ENCODE data around the gene LLGL1.

The LLGL1 gene

GRCh38 chr17:18229771-18230170 lies 4.3 kb downstream of the LLGL1 start:
- DNase-seq (ENCODE audit: low read depth): no peak

- no peak for DNase-seq (ENCODE audit: low read depth)
These were observed 5.1 kb downstream of the LLGL1 start for GRCh38 chr17:18230288-18231141.

GRCh38 chr17:18231164-18231563 lies 5.7 kb downstream of the LLGL1 start:
- DNase-seq (ENCODE audit: low read depth): no peak

DNA sequence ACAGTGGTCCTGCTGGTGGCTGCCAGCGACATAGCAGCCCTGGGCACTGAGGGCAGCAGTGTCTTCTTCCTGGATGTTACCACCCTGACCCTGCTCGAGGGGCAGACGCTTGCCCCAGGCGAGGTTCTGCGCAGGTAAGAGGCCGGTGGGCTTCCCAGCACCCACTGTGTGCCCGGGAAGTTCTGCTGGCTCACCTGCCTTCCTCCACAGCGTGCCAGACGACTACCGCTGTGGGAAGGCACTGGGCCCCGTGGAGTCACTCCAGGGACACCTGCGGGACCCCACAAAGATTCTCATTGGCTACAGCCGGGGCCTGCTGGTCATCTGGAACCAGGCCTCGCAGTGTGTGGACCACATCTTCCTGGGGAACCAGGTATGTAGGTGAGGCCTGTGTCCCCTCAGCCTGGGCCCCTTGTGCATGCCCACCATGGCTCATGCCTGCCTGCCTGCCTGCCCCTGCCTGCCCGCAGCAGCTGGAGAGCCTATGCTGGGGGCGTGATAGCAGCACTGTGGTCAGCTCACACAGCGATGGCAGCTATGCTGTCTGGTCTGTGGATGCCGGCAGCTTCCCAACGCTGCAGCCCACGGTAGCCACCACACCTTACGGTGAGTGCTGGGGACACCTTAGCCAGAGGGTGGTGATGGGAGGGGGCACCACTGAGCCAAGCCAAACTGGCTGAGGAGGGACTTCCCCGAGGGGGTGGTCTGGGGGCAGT lies 8.5 kb downstream of the LLGL1 start:
- DNase-seq (ENCODE audit: low read depth): no peak

DNA sequence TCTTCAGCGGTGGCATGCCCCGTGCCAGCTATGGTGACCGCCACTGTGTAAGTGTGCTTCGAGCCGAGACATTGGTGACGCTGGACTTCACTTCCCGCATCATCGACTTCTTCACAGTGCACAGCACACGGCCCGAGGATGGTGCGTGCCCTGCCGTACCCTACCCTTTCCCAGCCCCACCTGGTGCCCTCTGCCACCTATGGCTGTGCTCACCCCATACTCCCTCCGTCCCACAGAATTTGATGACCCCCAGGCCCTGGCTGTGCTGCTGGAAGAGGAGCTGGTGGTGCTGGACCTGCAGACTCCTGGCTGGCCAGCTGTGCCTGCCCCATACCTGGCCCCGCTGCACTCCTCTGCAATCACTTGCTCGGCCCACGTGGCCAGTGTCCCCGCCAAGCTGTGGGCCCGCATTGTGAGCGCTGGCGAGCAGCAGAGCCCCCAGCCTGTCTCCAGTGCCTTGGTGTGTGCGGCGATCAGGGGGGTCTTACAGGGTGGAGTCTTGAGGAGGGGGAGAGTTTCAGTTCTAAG lies 9.5 kb downstream of the LLGL1 start:
- DNase-seq (ENCODE audit: low read depth): no peak

- DNase-seq (ENCODE audit: low read depth): no peak
These were observed 10.4 kb downstream of the LLGL1 start for GRCh38 chr17:18235743-18236256.

GRCh38 chr17:18236494-18236893 lies 11.1 kb downstream of the LLGL1 start:
- no peak for DNase-seq (ENCODE audit: low read depth)

- no peak for DNase-seq (ENCODE audit: low read depth)
These were observed 12.0 kb downstream of the LLGL1 start for GRCh38 chr17:18237461-18237860.

GRCh38 chr17:18238299-18238698 lies 12.9 kb downstream of the LLGL1 start:
- no peak for DNase-seq (ENCODE audit: low read depth)

DNA sequence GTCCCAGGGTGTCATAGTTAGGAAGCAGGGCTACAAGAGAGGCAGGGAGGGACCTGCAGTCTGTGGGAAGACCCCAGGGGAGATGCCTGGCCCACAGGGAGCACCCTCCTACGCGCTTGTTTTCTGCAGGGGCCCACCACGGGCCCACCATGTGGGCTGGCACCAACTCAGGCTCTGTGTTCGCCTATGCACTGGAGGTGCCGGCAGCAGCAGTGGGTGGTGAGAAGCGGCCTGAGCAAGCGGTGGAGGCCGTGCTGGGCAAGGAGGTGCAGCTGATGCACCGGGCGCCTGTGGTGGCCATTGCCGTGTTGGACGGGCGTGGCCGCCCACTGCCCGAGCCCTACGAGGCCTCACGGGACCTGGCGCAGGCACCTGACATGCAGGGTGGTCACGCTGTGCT lies 15.0 kb downstream of the LLGL1 start:
- no peak for DNase-seq (ENCODE audit: low read depth)

GRCh38 chr17:18241229-18241871 lies 15.9 kb downstream of the LLGL1 start:
- DNase-seq (ENCODE audit: low read depth): no peak

- no peak for DNase-seq (ENCODE audit: low read depth)
These were observed 19.8 kb downstream of the LLGL1 start for GRCh38 chr17:18245038-18245776.

- no peak for DNase-seq (ENCODE audit: low read depth)
These were observed 20.8 kb downstream of the LLGL1 start for GRCh38 chr17:18246109-18246725.

- DNase-seq (ENCODE audit: low read depth): no peak
These were observed 21.6 kb downstream of the LLGL1 start for GRCh38 chr17:18246880-18247612.

DNA sequence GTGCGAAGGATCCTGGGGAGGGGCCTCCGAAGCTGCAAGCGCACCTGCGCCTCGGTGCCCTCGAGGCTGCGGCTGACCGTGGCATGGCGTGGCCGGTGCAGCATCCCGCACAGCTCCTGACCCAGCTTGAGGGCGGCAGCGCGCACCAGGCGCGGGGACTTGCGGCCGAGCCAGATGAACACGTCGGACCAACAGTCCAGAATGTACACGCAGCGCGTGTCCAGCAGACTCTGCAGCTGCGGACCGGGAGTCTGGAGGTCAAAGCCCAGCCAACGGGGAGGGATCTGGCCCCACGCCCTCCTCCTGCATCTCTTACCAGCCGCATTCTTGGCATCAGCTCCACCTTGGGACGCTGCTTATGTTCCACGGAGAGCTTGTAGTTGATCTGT lies 22.2 kb downstream of the LLGL1 start:
- no peak for DNase-seq (ENCODE audit: low read depth)

- peak; percentile 36 for DNase-seq (ENCODE audit: low read depth)
These were observed 22.9 kb downstream of the LLGL1 start for GRCh38 chr17:18248300-18248731.

DNA sequence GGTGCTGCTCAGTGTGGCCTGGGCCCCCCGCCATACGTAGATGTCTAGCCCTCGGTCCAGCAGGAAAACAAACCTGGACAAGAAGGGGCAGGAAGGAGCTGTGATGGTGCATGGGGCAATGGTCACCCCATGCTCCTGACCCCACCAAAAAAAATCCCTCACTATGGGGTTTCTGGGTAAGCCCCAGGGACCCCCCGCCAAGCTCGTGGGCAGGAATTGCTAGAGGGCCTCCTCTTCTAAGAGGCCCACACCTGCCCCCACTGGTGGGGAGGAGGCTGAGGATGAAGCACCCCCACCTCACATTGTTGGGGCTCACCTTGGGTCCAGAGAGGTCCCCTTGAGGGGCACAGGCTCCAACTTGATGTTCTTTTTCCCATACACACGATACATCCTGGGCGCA lies 23.4 kb downstream of the LLGL1 start:
- DNase-seq (ENCODE audit: low read depth): no peak

DNA sequence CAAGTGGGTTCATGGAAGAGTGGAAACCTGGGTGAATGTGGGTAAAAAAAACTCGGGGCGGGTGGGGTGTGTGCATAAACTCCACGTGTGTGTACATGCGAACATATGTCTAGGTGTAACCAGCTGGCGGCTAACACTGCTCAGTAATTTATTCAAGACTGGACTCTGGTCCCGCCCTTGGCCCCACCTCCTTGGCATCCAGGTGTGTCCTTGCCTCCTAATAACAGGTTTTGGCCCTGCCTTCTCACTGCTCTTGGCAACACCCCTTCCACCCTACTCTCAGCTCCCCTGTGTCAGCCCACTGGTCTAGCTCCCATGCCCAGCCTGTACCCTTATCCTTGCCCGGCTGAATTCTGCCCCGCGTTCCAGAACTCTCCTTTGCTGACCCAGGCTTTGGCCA lies 24.8 kb downstream of the LLGL1 start:
- no peak for DNase-seq (ENCODE audit: low read depth)

GRCh38 chr17:18250708-18251107 lies 25.3 kb downstream of the LLGL1 start:
- DNase-seq (ENCODE audit: low read depth): no peak

DNA sequence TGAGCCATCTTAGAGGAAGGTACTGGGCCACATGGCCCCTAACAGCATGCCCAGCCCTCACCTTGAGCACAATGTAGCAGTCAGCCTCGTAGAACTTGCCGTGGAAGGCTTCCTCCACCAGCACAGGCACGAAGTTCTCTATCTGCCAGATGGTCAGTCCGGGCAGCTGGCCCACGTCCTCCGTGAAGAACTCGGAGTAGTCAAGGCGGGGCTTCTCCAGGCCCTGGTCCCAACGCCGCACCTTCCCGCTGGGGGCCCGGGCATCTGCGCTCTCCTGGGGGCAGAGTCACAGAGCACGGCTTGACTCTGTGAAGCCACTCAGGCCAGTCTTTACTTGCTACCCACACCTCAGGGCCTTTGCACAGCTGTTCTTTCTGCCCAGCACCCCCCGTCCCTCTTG lies 25.8 kb downstream of the LLGL1 start:
- no peak for DNase-seq (ENCODE audit: low read depth)

- no peak for DNase-seq (ENCODE audit: low read depth)
These were observed 26.7 kb downstream of the LLGL1 start for GRCh38 chr17:18252160-18252559.

Data from HS-27A (cell line).